ENCODE data around the gene SUSD4.

SUSD4 gene

DNA sequence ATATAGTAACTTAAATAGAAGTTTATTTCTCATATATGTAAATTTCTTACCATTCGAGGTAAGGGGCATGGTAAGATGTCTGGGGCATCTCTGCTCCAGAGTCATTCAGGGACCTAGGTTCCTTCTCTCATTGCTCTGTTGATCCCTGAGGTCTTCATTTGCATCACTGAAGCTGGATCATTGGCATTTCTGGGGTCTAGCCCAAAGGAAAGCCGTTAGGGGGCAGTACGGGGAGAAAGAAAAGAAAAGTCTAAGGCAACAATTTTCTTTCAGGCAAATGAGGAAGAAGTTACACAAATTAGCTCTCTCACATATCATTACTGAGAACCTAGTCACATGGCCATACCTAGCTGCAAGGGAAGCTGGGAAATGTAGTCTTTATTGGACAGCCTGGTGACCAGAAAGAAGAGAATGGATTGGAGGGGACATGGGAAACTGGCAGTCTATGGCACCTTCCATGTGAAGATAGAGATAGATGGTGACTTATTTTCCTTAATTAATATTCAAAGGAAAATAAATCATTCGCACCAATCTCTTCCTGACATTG, 10.2 kb upstream of the SUSD4 start:
- Histone ChIP-seq H3K27ac (replicated peaks; ENCODE audit: low read length) (no peak overlapping the region), H3K14ac (ENCODE audit: low read length) (no peak overlapping the region), H3K9ac (ENCODE audit: low read depth, low read length, poor library complexity) (no peak overlapping the region), H4K8ac (ENCODE audit: low read depth, low read length) (no peak overlapping the region), H2BK5ac (ENCODE audit: low read length) (no peak overlapping the region), H3K27me3 (ENCODE audit: control insufficient read depth in 3 of 3, insufficient read depth in 3 of 3, low read depth in 1 of 3, low read length in 3 of 3) (no peaks in the 10 kb centered on the region), H3K23ac (ENCODE audit: low read depth, low read length, poor library complexity) (no peak overlapping the region), H3K18ac (ENCODE audit: low read length) (no peak overlapping the region), H3K9me3 (replicated peaks in 1 of 2; ENCODE audit: control insufficient read depth in 2 of 2, insufficient read depth in 1 of 2, low read depth in 1 of 2, low read length in 2 of 2) (peaks cover 0 to 2% of the 10 kb centered on the region in 2 donors), H2BK15ac (ENCODE audit: low read length) (no peak overlapping the region), H2AFZ (ENCODE audit: low read length) (no peak overlapping the region), H3K79me1 (ENCODE audit: low read depth, low read length) (no peaks in the 10 kb centered on the region), H3K4me3 (ENCODE audit: low read length in 2 of 2) (no peak overlapping the region), H2BK120ac (ENCODE audit: low read depth, low read length) (no peak overlapping the region), H2AK5ac (ENCODE audit: low read depth, low read length) (no peak overlapping the region), H3K4me1 (ENCODE audit: control insufficient read depth in 2 of 2, insufficient read depth in 1 of 2, low read depth in 1 of 2, low read length in 2 of 2) (no peaks in the 10 kb centered on the region), H3K36me3 (replicated peaks in 1 of 2; ENCODE audit: control insufficient read depth in 2 of 2, insufficient read depth in 2 of 2, low read length in 2 of 2) (no peaks in the 10 kb centered on the region), H3K4me2 (ENCODE audit: insufficient read depth, low read length, poor library complexity, severe bottlenecking) (no peak overlapping the region), H3K4ac (ENCODE audit: low read length) (no peak overlapping the region), H2BK12ac (ENCODE audit: low read length) (no peak overlapping the region), H4K91ac (ENCODE audit: low read depth, low read length, poor library complexity) (no peak overlapping the region)
- DNase-seq (ENCODE audit: low spot score) = no peak
- WGBS, 2 donors (ENCODE audit: extremely low coverage in 2 of 2, insufficient read length in 2 of 2, insufficient replicate concordance in 1 of 2) = no CpG with 5 or more reads among the region's 4 CpGs

DNA sequence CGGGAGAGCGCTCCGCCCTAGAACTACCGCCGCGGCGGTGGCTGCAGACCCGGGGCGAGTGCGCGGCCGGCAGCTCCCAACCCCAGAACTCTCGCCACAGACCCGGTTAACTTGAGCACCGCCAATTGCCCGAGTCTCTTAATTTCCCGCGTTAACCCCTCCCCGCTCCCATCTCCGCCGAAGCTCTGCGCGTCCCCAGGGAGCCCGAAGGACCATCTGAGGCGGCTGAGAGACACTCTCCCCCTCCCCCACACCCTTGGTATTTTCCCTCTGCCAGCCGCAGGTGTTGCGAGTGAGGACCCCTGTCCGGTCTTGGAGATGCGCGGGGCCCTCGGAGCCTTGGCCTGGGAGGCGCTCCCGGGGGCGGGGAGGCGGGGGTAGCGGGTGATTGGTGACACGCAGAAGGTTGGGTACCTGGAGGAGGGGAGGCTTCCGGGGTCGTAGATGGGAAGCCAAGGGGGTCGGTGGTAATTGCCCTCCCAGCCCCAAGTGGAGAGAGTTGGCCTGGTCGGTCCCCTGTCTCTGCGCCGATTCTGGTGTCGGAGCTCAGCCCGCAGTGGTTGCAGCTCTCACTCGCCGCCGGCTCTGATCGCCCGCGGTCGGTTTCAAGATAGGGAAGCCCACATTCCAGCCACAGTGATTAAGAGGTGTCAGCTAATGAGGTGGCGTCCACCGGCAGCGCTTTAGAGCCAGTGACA, 858 bp upstream of the SUSD4 start:
- Histone ChIP-seq H3K14ac (ENCODE audit: low read length) (no peak overlapping the region), H3K36me3 (replicated peaks in 1 of 2; ENCODE audit: control insufficient read depth in 2 of 2, insufficient read depth in 2 of 2, low read length in 2 of 2) (no peaks in the 10 kb centered on the region), H2BK12ac (ENCODE audit: low read length) (no peak overlapping the region), H3K4ac (ENCODE audit: low read length) (no peak overlapping the region), H3K23ac (ENCODE audit: low read depth, low read length, poor library complexity) (no peak overlapping the region), H2AK5ac (ENCODE audit: low read depth, low read length) (no peak overlapping the region), H3K4me3 (ENCODE audit: low read length in 2 of 2) (peak overlapping the region; percentile 50 to 75), H2AFZ (ENCODE audit: low read length) (peak overlapping the region; percentile 82), H3K79me1 (ENCODE audit: low read depth, low read length) (no peaks in the 10 kb centered on the region), H2BK120ac (ENCODE audit: low read depth, low read length) (no peak overlapping the region), H2BK15ac (ENCODE audit: low read length) (peak overlapping the region; percentile 49), H3K4me1 (ENCODE audit: control insufficient read depth in 2 of 2, insufficient read depth in 1 of 2, low read depth in 1 of 2, low read length in 2 of 2) (peaks cover 3 to 9% of the 10 kb centered on the region in 2 donors), H3K9ac (ENCODE audit: low read depth, low read length, poor library complexity) (no peak overlapping the region), H3K27ac (replicated peaks; ENCODE audit: low read length) (no peak overlapping the region), H3K27me3 (ENCODE audit: control insufficient read depth in 3 of 3, insufficient read depth in 3 of 3, low read depth in 1 of 3, low read length in 3 of 3) (peaks cover 0 to 57% (median 15%) of the 10 kb centered on the region in 3 experiments), H3K9me3 (replicated peaks in 1 of 2; ENCODE audit: control insufficient read depth in 2 of 2, insufficient read depth in 1 of 2, low read depth in 1 of 2, low read length in 2 of 2) (no peaks in the 10 kb centered on the region), H2BK5ac (ENCODE audit: low read length) (no peak overlapping the region), H3K4me2 (ENCODE audit: insufficient read depth, low read length, poor library complexity, severe bottlenecking) (peak overlapping the region; percentile 96), H4K91ac (ENCODE audit: low read depth, low read length, poor library complexity) (no peak overlapping the region), H4K8ac (ENCODE audit: low read depth, low read length) (no peak overlapping the region), H3K18ac (ENCODE audit: low read length) (peak overlapping the region; percentile 57)
- DNase-seq (ENCODE audit: low spot score) = peak; percentile 39
- WGBS, 2 donors (ENCODE audit: extremely low coverage in 2 of 2, insufficient read length in 2 of 2, insufficient replicate concordance in 1 of 2) = no CpG with 5 or more reads among the region's 55 CpGs

DNA sequence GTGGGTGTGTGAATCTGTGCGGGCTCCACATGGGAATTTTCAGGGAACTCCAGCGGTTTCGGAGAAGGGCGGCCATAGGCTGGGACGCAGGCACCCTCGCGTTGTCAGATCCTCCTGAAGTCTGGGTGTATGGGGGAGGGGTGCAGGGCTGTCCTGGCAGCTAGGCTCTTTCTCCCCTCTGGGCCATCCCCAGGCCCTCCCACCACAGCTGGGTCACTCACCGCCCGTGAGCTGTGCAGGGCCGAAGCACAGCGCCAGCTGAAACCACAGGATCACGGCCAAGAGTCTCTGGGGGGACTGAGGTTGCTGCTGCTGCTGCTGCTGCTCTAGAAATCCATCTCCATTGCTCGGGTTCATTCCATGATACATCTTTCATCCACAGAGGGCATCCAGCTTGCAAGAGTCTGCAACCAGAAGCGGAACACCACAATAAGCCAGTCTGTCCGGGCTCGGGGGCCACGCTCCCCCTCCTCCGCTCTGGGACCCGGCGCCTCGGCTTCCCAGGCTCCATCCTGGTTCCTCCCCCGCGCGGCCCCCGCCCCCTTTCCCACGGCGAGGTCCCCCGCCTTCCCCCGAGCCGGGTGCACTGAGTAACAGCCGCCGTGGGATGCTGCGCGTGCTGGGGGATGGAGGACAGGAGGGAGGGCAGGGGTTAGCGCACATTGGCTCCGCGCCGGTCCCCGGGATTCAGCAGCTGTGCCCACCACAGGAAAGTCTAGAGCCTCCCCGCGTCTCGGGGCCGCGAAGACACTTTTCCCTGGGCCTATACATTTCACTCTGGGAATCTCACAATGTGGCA, 720 bp downstream of the SUSD4 start:
- H3K9ac ChIP-seq (ENCODE audit: low read depth, low read length, poor library complexity) = peak overlapping the region; percentile 56
- H2BK15ac ChIP-seq (ENCODE audit: low read length) = no peak overlapping the region
- peak overlapping the region; percentile 2 for H3K23ac ChIP-seq (ENCODE audit: low read depth, low read length, poor library complexity)
- no peak overlapping the region for H2AK5ac ChIP-seq (ENCODE audit: low read depth, low read length)
- H3K79me1 ChIP-seq (ENCODE audit: low read depth, low read length) = no peaks in the 10 kb centered on the region
- peak overlapping the region; percentile 69 for H3K18ac ChIP-seq (ENCODE audit: low read length)
- H3K4ac ChIP-seq (ENCODE audit: low read length) = no peak overlapping the region
- no peaks in the 10 kb centered on the region for H3K9me3 ChIP-seq (replicated peaks in 1 of 2; ENCODE audit: control insufficient read depth in 2 of 2, insufficient read depth in 1 of 2, low read depth in 1 of 2, low read length in 2 of 2)
- no CpG with 5 or more reads among the region's 44 CpGs for WGBS, 2 donors (ENCODE audit: extremely low coverage in 2 of 2, insufficient read length in 2 of 2, insufficient replicate concordance in 1 of 2)
- H2BK5ac ChIP-seq (ENCODE audit: low read length) = peak overlapping the region; percentile 3
- H4K91ac ChIP-seq (ENCODE audit: low read depth, low read length, poor library complexity) = no peak overlapping the region
- H2BK120ac ChIP-seq (ENCODE audit: low read depth, low read length) = peak overlapping the region; percentile 6
- peaks cover 0 to 71% (median 15%) of the 10 kb centered on the region in 3 experiments for H3K27me3 ChIP-seq (ENCODE audit: control insufficient read depth in 3 of 3, insufficient read depth in 3 of 3, low read depth in 1 of 3, low read length in 3 of 3)
- H4K8ac ChIP-seq (ENCODE audit: low read depth, low read length) = no peak overlapping the region
- peak overlapping the region; percentile 57 for H3K14ac ChIP-seq (ENCODE audit: low read length)
- H3K4me3 ChIP-seq (ENCODE audit: low read length in 2 of 2) = peak overlapping the region; percentile 50 to 85
- H3K36me3 ChIP-seq (replicated peaks in 1 of 2; ENCODE audit: control insufficient read depth in 2 of 2, insufficient read depth in 2 of 2, low read length in 2 of 2) = no peaks in the 10 kb centered on the region
- peaks cover 3 to 9% of the 10 kb centered on the region in 2 donors for H3K4me1 ChIP-seq (ENCODE audit: control insufficient read depth in 2 of 2, insufficient read depth in 1 of 2, low read depth in 1 of 2, low read length in 2 of 2)
- peak overlapping the region; percentile 82 for H2AFZ ChIP-seq (ENCODE audit: low read length)
- H3K4me2 ChIP-seq (ENCODE audit: insufficient read depth, low read length, poor library complexity, severe bottlenecking) = peak overlapping the region; percentile 96
- H2BK12ac ChIP-seq (ENCODE audit: low read length) = no peak overlapping the region
- no peak overlapping the region for H3K27ac ChIP-seq (replicated peaks; ENCODE audit: low read length)
- peak; percentile 41 for DNase-seq (ENCODE audit: low spot score)

DNA sequence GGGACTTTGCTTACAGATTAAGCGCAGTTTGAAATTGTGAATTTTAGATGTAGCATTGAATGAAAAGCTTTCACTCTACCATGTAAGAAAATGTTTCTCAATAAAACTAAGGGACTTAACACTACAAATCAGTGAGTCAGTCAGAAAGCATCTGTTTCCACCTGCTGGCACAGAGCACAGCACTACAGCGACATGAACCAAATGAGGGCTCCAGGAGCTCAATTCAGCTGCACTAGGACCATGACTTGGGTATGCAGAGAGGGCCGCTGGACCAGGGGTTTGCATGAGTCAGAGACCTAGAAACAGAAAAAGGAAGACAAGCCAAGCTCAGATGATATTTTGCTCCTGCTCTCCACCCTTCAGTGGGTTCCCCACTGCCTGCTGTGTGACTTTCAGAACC, 5.2 kb downstream of the SUSD4 start:
- no peak overlapping the region for H3K23ac ChIP-seq (ENCODE audit: low read depth, low read length, poor library complexity)
- no peak overlapping the region for H2BK15ac ChIP-seq (ENCODE audit: low read length)
- no peak overlapping the region for H3K9ac ChIP-seq (ENCODE audit: low read depth, low read length, poor library complexity)
- no peak overlapping the region for H2BK5ac ChIP-seq (ENCODE audit: low read length)
- H3K79me1 ChIP-seq (ENCODE audit: low read depth, low read length) = no peaks in the 10 kb centered on the region
- H3K4me2 ChIP-seq (ENCODE audit: insufficient read depth, low read length, poor library complexity, severe bottlenecking) = no peak overlapping the region
- no peak overlapping the region for H3K4me3 ChIP-seq (ENCODE audit: low read length in 2 of 2)
- H3K4me1 ChIP-seq (ENCODE audit: control insufficient read depth in 2 of 2, insufficient read depth in 1 of 2, low read depth in 1 of 2, low read length in 2 of 2) = peaks cover 3 to 9% of the 10 kb centered on the region in 2 donors
- H2AK5ac ChIP-seq (ENCODE audit: low read depth, low read length) = no peak overlapping the region
- peaks cover 0 to 57% (median 0%) of the 10 kb centered on the region in 3 experiments for H3K27me3 ChIP-seq (ENCODE audit: control insufficient read depth in 3 of 3, insufficient read depth in 3 of 3, low read depth in 1 of 3, low read length in 3 of 3)
- H3K18ac ChIP-seq (ENCODE audit: low read length) = no peak overlapping the region
- no peaks in the 10 kb centered on the region for H3K36me3 ChIP-seq (replicated peaks in 1 of 2; ENCODE audit: control insufficient read depth in 2 of 2, insufficient read depth in 2 of 2, low read length in 2 of 2)
- H4K8ac ChIP-seq (ENCODE audit: low read depth, low read length) = no peak overlapping the region
- H3K27ac ChIP-seq (replicated peaks; ENCODE audit: low read length) = no peak overlapping the region
- no peak overlapping the region for H4K91ac ChIP-seq (ENCODE audit: low read depth, low read length, poor library complexity)
- no peak overlapping the region for H3K4ac ChIP-seq (ENCODE audit: low read length)
- no peak overlapping the region for H2AFZ ChIP-seq (ENCODE audit: low read length)
- no peak overlapping the region for H2BK120ac ChIP-seq (ENCODE audit: low read depth, low read length)
- H3K9me3 ChIP-seq (replicated peaks in 1 of 2; ENCODE audit: control insufficient read depth in 2 of 2, insufficient read depth in 1 of 2, low read depth in 1 of 2, low read length in 2 of 2) = no peaks in the 10 kb centered on the region
- no peak for DNase-seq (ENCODE audit: low spot score)
- WGBS, 2 donors (ENCODE audit: extremely low coverage in 2 of 2, insufficient read length in 2 of 2, insufficient replicate concordance in 1 of 2) = no CpG with 5 or more reads among the region's 3 CpGs
- H3K14ac ChIP-seq (ENCODE audit: low read length) = no peak overlapping the region
- H2BK12ac ChIP-seq (ENCODE audit: low read length) = no peak overlapping the region

All from neuronal stem cell (in vitro differentiated cells).